ENCODE data around the gene H3-3A.

The H3-3A gene

GRCh38 chr1:226054519-226055327 is 7.8 kb upstream of the H3-3A start:
- no peak for DNase-seq

DNA sequence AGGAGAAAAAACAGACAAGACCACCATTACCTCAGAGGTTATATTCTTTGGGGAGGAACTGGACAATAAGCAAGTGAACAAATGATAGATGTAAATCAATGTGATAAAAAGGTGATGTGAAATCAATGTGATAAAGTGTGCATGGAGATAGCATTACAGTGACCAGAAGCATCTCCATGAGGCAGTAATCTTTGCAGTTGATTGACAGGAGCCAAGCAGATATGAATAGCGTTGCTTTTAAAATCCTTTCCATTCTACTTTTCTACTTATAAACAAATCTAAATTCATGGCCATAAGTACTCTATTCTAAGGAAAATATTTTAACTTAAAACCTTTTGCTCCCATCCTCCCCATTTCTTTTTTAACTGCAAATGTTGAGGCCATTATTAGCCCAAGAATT is 2.8 kb upstream of the H3-3A start:
- no peak for DNase-seq

GRCh38 chr1:226060427-226060826 is 2.1 kb upstream of the H3-3A start:
- no peak for DNase-seq

- no peak for DNase-seq
Measured at GRCh38 chr1:226061068-226061840, 1.3 kb upstream of the H3-3A start.

GRCh38 chr1:226061841-226062557 is 517 bp upstream of the H3-3A start:
- DNase-seq = peak; percentile 54

DNA sequence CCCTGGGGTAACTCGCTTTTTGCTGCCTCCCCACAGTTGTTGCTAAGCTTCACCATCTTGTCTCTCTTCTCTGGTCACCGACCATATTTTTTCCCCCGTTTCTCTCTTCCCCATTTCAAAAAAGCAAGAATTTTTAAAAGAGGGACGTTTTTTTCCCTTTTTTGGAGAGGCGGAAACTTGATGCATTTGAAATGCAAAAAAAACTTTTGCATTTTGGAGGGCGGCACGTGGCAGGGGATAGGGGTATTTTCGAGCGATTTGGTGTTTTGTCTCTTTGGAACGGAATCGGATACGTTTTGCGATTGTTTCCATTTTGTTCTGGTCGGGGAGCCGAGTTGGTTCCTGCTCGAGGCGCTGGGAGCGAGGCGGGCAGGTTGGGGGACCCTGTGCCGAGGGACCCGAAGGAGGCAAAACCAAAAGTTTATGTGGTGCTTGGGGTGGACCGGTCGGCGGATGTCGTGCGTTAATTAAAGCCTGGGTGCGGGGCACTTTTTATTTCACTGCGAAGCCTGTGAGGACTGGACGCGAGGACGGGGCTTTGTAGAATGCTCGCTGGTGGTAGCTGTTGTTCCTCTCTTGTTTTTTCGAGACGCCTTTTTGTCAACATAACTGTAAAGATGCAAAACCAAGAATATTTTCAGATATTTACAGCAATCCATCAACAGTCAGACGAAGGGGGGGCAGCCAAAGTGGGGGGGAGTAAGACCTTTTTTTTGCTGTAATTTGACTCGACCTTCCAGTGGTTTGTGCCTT is 884 bp downstream of the H3-3A start:
- DNase-seq = peak; percentile 35

DNA sequence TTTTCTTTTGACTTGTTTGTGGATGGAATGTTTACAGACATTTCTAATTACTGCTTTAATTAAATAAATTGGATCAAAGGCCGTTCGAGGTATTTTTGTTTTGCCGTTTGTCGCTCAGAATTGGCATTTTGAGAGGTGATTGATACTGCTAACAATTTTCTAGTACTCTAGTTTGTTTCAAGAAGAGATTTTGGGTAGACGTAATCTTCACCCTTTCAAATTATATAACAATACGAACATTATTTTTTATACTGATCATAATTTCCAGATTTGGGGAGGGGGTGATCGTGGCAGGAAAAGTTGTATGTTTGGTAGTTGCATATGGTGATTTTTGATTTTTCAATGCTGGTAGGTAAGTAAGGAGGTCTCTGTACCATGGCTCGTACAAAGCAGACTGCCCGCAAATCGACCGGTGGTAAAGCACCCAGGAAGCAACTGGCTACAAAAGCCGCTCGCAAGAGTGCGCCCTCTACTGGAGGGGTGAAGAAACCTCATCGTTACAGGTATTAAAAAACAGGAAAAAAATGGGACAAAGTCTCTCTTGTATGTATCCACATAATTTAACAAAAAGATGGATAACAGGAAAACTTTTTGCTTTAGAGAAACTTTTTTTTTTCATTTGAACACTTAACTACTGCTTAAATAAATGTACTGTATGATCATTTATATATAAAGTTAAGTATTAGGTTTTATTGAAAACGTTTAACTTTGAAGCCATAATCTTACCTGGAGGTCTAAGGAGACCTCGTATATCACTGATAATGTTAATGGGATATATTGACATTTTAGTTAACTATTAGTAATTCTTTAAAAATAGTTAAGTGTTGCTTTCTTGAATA is 1.7 kb downstream of the H3-3A start:
- no peak for DNase-seq

GRCh38 chr1:226064816-226065248 is 2.3 kb downstream of the H3-3A start:
- peak; percentile 47 for DNase-seq

- DNase-seq = no peak
Measured at GRCh38 chr1:226066415-226067078, 4.0 kb downstream of the H3-3A start.

GRCh38 chr1:226069811-226070489 is 7.4 kb downstream of the H3-3A start:
- DNase-seq = peak; percentile 18

GRCh38 chr1:226072347-226072746 is 9.8 kb downstream of the H3-3A start:
- DNase-seq = no peak

DNA sequence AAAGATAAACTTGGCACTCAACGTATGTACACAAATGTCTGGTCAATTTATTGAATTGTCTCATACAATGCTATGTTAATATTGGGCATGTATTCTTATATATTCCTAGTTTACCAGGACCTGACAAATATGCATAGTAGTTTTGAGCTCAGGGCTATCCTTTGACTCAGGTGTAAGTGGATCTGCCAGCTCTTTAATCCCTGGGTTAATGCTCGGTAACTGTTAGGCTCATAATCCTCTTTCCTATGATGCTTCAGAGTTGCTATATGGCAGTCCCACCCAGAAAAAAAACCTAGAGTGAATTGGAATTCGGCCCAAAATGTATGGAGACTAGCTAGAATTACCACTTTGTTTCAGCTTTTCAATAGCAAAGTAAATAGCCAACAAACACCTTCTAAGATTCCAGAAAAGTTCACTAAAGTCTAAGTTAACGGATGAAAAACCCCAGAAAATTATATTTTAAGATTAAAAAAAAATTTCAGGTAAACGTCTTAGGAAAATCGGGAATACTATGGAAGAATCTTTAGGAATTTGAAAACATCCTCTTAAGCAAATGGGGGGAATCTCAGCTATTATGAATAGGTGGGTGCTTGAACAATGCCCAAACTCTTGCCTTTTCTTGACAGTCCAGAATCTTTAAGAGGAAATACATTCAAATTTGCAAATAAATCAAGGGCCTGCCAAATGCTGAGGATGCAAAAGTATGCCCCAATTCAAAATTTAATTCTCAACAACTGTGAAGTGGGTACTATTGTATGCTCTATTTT is 10.9 kb downstream of the H3-3A start:
- no peak for DNase-seq

GRCh38 chr1:226074046-226074445 is 11.5 kb downstream of the H3-3A start:
- DNase-seq = no peak

GRCh38 chr1:226076378-226076777 is 13.9 kb downstream of the H3-3A start:
- no peak for DNase-seq

GRCh38 chr1:226078374-226078773 is 15.9 kb downstream of the H3-3A start:
- DNase-seq = no peak

- DNase-seq = no peak
Measured at GRCh38 chr1:226082587-226082917, 20.0 kb downstream of the H3-3A start.

- DNase-seq = no peak
Measured at GRCh38 chr1:226082959-226083301, 20.4 kb downstream of the H3-3A start.

DNA sequence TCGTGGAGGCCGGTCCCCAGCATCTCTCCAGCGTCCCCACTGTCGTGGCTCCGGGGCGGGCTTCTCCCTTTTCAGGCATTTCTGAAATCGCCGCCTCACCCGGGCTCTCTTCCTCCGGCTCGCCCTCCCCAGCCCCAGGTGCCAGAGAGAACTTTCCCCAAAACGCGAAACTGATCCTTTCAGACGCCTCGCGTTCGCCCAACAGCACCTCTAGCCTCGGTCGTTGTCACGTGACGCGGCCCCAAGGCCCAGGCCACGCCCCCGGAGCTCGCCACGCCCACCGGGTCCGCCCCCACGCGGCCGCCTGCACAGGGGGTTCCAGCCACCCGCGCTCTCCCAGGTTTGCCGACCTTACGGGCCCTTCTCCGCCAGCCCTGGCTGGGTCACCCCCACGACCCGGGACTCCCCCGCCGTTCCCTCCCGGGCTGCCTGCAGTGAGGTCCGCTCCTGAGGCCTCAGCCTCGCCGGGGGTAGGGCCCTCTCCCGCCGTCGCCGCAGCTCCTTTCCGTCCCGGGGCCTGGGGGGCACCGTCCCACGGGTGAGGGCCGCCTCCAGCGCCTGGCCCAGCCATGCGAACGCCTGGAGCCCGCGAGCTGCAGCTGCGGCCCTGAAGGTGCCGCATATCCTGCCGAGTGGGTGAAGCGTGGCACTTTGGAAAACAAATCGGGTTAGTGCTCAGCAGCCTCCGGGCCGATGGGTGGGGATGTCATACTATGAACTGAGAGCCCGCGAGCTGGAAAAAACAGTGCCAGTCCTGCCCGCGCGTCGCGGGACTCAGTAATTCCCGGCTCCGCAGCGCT is 21.0 kb downstream of the H3-3A start:
- DNase-seq = peak; percentile 92

GRCh38 chr1:226085675-226086285 is 23.3 kb downstream of the H3-3A start:
- DNase-seq = no peak
